Measurements from ENCODE around the gene ASB15.

DNA sequence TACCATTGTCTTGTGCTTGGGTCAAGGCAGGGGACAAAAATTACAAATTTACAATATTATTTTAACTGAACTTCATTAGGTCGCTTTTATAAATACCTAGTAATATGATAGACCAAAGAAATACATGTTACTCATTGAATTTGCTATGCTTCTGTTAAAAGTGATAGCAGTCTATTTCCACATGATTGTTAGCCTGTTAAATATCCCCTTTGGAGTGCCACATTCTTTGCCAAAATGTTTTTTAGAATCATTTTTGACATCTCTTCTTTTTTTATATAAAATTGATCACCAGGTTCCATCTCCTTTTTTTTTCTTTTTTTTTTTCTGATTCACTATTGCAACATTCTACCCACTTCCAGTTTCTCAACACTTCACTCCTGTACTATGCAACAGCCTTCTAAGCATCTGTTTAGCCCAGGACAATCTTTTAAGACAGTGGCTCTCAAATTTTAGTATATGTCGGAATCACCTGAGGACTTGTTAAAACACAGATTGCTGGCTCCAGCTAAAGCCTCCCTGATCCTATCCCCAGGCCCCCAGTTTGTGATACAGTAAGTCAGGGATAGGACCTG is 27.6 kb upstream of the ASB15 start:
- no peak for TF ChIP-seq ZFP30 (CRISPR knock-in tag; IDR thresholded peaks at IDR 0.05)
- no peak for TF ChIP-seq SNAI2 (CRISPR knock-in tag; IDR thresholded peaks at IDR 0.05)
- no peak for TF ChIP-seq ZNF8 (CRISPR knock-in tag; IDR thresholded peaks at IDR 0.05)
- TF ChIP-seq ZC3H10 (CRISPR knock-in tag; IDR thresholded peaks at IDR 0.05): no peak
- no peak for TF ChIP-seq ISL1 (CRISPR knock-in tag; IDR thresholded peaks at IDR 0.05)
- no peak for TF ChIP-seq RARB (CRISPR knock-in tag; IDR thresholded peaks at IDR 0.05)
- TF ChIP-seq, protein P1, sequence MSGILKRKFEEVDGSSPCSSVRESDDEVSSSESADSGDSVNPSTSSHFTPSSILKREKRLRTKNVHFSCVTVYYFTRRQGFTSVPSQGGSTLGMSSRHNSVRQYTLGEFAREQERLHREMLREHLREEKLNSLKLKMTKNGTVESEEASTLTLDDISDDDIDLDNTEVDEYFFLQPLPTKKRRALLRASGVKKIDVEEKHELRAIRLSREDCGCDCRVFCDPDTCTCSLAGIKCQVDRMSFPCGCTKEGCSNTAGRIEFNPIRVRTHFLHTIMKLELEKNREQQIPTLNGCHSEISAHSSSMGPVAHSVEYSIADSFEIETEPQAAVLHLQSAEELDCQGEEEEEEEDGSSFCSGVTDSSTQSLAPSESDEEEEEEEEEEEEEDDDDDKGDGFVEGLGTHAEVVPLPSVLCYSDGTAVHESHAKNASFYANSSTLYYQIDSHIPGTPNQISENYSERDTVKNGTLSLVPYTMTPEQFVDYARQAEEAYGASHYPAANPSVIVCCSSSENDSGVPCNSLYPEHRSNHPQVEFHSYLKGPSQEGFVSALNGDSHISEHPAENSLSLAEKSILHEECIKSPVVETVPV (CRISPR knock-in tag; IDR thresholded peaks at IDR 0.05): no peak
